ENCODE measurements around the gene ATP1A3. TPM values are rescaled to one million over a fixed set of nuclear protein-coding genes. Genes with fewer than 3 reads are reported as not detected.

ATP1A3 gene
- total RNA-seq, 1 experiment from 2014 or later = 8.5 TPM

- Histone ChIP-seq H3K27me3 (replicated peaks; ENCODE audit: insufficient read depth, low read depth, low read length, poor library complexity) (peaks cover 34% of the 10 kb centered on the region), H3K36me3 (ENCODE audit: insufficient read depth, low read length, poor library complexity, severe bottlenecking) (no peaks in the 10 kb centered on the region), H3K4me3 (ENCODE audit: low read depth, low read length, poor library complexity, severe bottlenecking) (no peak overlapping the region), H3K27ac (ENCODE audit: low read depth, low read length, poor library complexity, severe bottlenecking) (no peak overlapping the region), H3K9me3 (ENCODE audit: low read depth, low read length, poor library complexity, severe bottlenecking) (no peaks in the 10 kb centered on the region), H3K4me1 (ENCODE audit: insufficient read depth, low read length, poor library complexity, severe bottlenecking) (peaks cover 4% of the 10 kb centered on the region)
- CTCF ChIA-PET = no interaction called here
- BruUV-seq (replicated peaks) = no TSS peak
- no peak for DNase-seq (ENCODE audit: low spot score)
- intact Hi-C loops (cut with micrococcal nuclease; ENCODE audit: unreplicated experiment) = no loop called here
- no peak for TF ChIP-seq EZH2 (IDR thresholded peaks at IDR 0.05; ENCODE audit: borderline replicate concordance, low read depth, low read length, poor library complexity, severe bottlenecking)
- no peak for TF ChIP-seq CTCF (conservative IDR thresholded peaks at IDR 0.05; ENCODE audit: low read depth, low read length)
- POLR2A ChIA-PET (ENCODE audit: low non-redundant PET) = interaction anchor here (0.6 kb wide), 1 partner anchor 198 kb away, joined by 4 read pairs; no protein-coding TSS in a partner anchor
These were observed 76.4 kb downstream of the ATP1A3 start for GRCh38 chr19:41917676-41918075.

Other genes starting within 250 kb of the ATP1A3 start
- 2.1 and 2.4 TPM in 2 replicates for gene CEACAM6, start 238.7 kb downstream of the ATP1A3 start, total RNA-seq (2021)
- not detected in 2 replicates for gene CEACAM3, start 197.6 kb downstream of the ATP1A3 start, total RNA-seq (2021)
- not detected in 2 replicates for gene LYPD4, start 149.5 kb downstream of the ATP1A3 start, total RNA-seq (2021)
- gene DMRTC2, start 149.2 kb downstream of the ATP1A3 start, total RNA-seq (2021) = not detected in 2 replicates
- 2,479 and 2,559 TPM in 2 replicates for gene RPS19, start 134.0 kb downstream of the ATP1A3 start, total RNA-seq (2021)
- 14.4 and 17.8 TPM in 2 replicates for gene CD79A, start 117.0 kb downstream of the ATP1A3 start, total RNA-seq (2021)
- 159 and 164 TPM in 2 replicates for gene ARHGEF1, start 111.0 kb downstream of the ATP1A3 start, total RNA-seq (2021)
- gene ERFL, start 65.8 kb downstream of the ATP1A3 start, total RNA-seq (2021) = 0.95 and 1.2 TPM in 2 replicates
- 114 and 124 TPM in 2 replicates for gene RABAC1, start 34.9 kb downstream of the ATP1A3 start, total RNA-seq (2021)
- gene GRIK5, start 76.0 kb upstream of the ATP1A3 start, total RNA-seq (2021) = 21.2 and 24.0 TPM in 2 replicates
- 24.3 and 27.5 TPM in 2 replicates for gene ZNF574, start 81.9 kb upstream of the ATP1A3 start, total RNA-seq (2021)
- gene POU2F2, start 138.2 kb upstream of the ATP1A3 start, total RNA-seq (2021) = 2.2 and 2.5 TPM in 2 replicates
- 32.1 and 35.2 TPM in 2 replicates for gene DEDD2, start 223.4 kb upstream of the ATP1A3 start, total RNA-seq (2021)
- 17.4 and 21.3 TPM in 2 replicates for gene ZNF526, start 226.1 kb upstream of the ATP1A3 start, total RNA-seq (2021)
- gene GSK3A, start 248.4 kb upstream of the ATP1A3 start, total RNA-seq (2021) = 67.8 and 70.1 TPM in 2 replicates